GM18517 (cell line): ENCODE data around the gene GPRIN2.
"Not testable (repeated sequence)": the region's sequence is repeated elsewhere in the genome, so short reads cannot be mapped to it uniquely, and the experiment has no call there.

Experiments used
- ATAC-seq: cut with Tn5 transposase; IDR thresholded peaks from one replicate; pipeline ENCODE4 v1.9.1; 2021; ENCODE audit warnings: mild to moderate bottlenecking, moderate library complexity; ENCODE audit not compliant: unreplicated experiment

The GPRIN2 gene

GRCh38 chr10:46538717-46539426 is 17.6 kb downstream of the GPRIN2 start:
- ATAC-seq = no peak

- ATAC-seq = no peak
These were observed 18.3 kb downstream of the GPRIN2 start for GRCh38 chr10:46538155-46538554.

- no peak for ATAC-seq
These were observed 19.1 kb downstream of the GPRIN2 start for GRCh38 chr10:46537309-46537708.

- no peak for ATAC-seq
These were observed 19.7 kb downstream of the GPRIN2 start for GRCh38 chr10:46536781-46537180.

- ATAC-seq = no peak
These were observed 20.3 kb downstream of the GPRIN2 start for GRCh38 chr10:46536171-46536570.

GRCh38 chr10:46534828-46535524 is 21.5 kb downstream of the GPRIN2 start:
- no peak for ATAC-seq

- not testable (repeated sequence) for ATAC-seq
These were observed 24.2 kb downstream of the GPRIN2 start for GRCh38 chr10:46532256-46532655.

- ATAC-seq = no peak
These were observed 25.9 kb downstream of the GPRIN2 start for GRCh38 chr10:46530249-46531186.

GRCh38 chr10:46529742-46530141 is 26.7 kb downstream of the GPRIN2 start:
- ATAC-seq = not testable (repeated sequence)

- ATAC-seq = no peak
These were observed 27.5 kb downstream of the GPRIN2 start for GRCh38 chr10:46528675-46529615.

GRCh38 chr10:46528171-46528671 is 28.2 kb downstream of the GPRIN2 start:
- no peak for ATAC-seq

GRCh38 chr10:46527241-46527811 is 29.1 kb downstream of the GPRIN2 start:
- no peak for ATAC-seq

GRCh38 chr10:46526682-46527038 is 29.8 kb downstream of the GPRIN2 start:
- ATAC-seq = no peak

- no peak for ATAC-seq
These were observed 30.4 kb downstream of the GPRIN2 start for GRCh38 chr10:46525824-46526681.

- ATAC-seq = no peak
These were observed 31.2 kb downstream of the GPRIN2 start for GRCh38 chr10:46525177-46525823.

- no peak for ATAC-seq
These were observed 31.8 kb downstream of the GPRIN2 start for GRCh38 chr10:46524472-46525176.

- ATAC-seq = no peak
These were observed 32.4 kb downstream of the GPRIN2 start for GRCh38 chr10:46523962-46524471.
